HEK293 (cell line): ENCODE measurements around the gene CAPRIN2.
A peak's percentile ranks its signal among the peaks of the same experiment; 100 is the strongest.

Experiments
- CTCF ChIP-seq: fragments of 450-650 bp; formaldehyde crosslinking; IDR thresholded peaks from 2 replicates; pipeline ENCODE4 v1.5.1; 2016; ENCODE audit warnings: missing biosample characterization, missing genetic modification characterization
- HIC1 ChIP-seq: fragments of 450-650 bp; formaldehyde crosslinking; IDR thresholded peaks from 2 replicates; pipeline ENCODE4 v1.5.1; 2016; ENCODE audit warnings: missing biosample characterization, missing genetic modification characterization
- HOXD13 ChIP-seq: sonication (generic); formaldehyde crosslinking; IDR thresholded peaks from 2 replicates; pipeline ENCODE4 v1.8.0; 2022; ENCODE audit warnings: missing genetic modification reagents, borderline replicate concordance
- KLF1 ChIP-seq: fragments of 450-650 bp; formaldehyde crosslinking; IDR thresholded peaks from 2 replicates; pipeline ENCODE4 v1.5.1; 2016; ENCODE audit warnings: missing biosample characterization, missing genetic modification characterization
- KLF10 ChIP-seq: fragments of 450-650 bp; IDR thresholded peaks from 2 replicates; pipeline ENCODE4 v1.5.1; 2018; ENCODE audit warnings: missing biosample characterization, mild to moderate bottlenecking, missing genetic modification characterization
- KLF9 ChIP-seq: fragments of 450-650 bp; formaldehyde crosslinking; IDR thresholded peaks from 2 replicates; pipeline ENCODE4 v1.5.1; 2016; ENCODE audit warnings: missing biosample characterization, missing genetic modification characterization, low read depth
- PATZ1 ChIP-seq: fragments of 450-650 bp; formaldehyde crosslinking; IDR thresholded peaks from 2 replicates; pipeline ENCODE4 v1.5.1; 2016; ENCODE audit warnings: missing biosample characterization, missing genetic modification characterization
- SCRT2 ChIP-seq: fragments of 450-650 bp; formaldehyde crosslinking; IDR thresholded peaks from 2 replicates; pipeline ENCODE4 v1.5.1; 2016; ENCODE audit warnings: missing biosample characterization, missing genetic modification characterization
- SETDB1 ChIP-seq: IDR thresholded peaks from one replicate; pipeline ENCODE4 v1.6.1; 2017; ENCODE audit warnings: mild to moderate bottlenecking, low read length, moderate library complexity, mixed read lengths; ENCODE audit not compliant: insufficient read length
- ZBTB1 ChIP-seq: fragments of 450-650 bp; formaldehyde crosslinking; IDR thresholded peaks from 2 replicates; pipeline ENCODE4 v1.5.1; 2016; ENCODE audit warnings: missing biosample characterization, missing genetic modification characterization
- ZBTB20 ChIP-seq: fragments of 450-650 bp; formaldehyde crosslinking; IDR thresholded peaks from 2 replicates; pipeline ENCODE4 v1.5.1; 2016; ENCODE audit warnings: missing biosample characterization, missing genetic modification characterization
- ZFP41 ChIP-seq: fragments of 450-650 bp; formaldehyde crosslinking; IDR thresholded peaks from 2 replicates; pipeline ENCODE4 v1.5.1; 2016; ENCODE audit warnings: missing biosample characterization, missing genetic modification characterization, borderline replicate concordance
- ZNF155 ChIP-seq: fragments of 450-650 bp; formaldehyde crosslinking; IDR thresholded peaks from 2 replicates; pipeline ENCODE4 v1.5.1; 2016; ENCODE audit warnings: missing biosample characterization, missing genetic modification characterization
- ZNF169 ChIP-seq: fragments of 450-650 bp; formaldehyde crosslinking; IDR thresholded peaks from 2 replicates; pipeline ENCODE4 v1.5.1; 2016; ENCODE audit warnings: missing biosample characterization, missing genetic modification characterization
- ZNF202 ChIP-seq: fragments of 450-650 bp; formaldehyde crosslinking; IDR thresholded peaks from 2 replicates; pipeline ENCODE4 v1.5.1; 2016; ENCODE audit warnings: missing biosample characterization, missing genetic modification characterization, borderline replicate concordance
- ZNF37A ChIP-seq: fragments of 450-650 bp; IDR thresholded peaks from 2 replicates; pipeline ENCODE4 v1.5.1; 2018; ENCODE audit warnings: missing biosample characterization, missing genetic modification characterization
- ZNF514 ChIP-seq: fragments of 450-650 bp; formaldehyde crosslinking; IDR thresholded peaks from 2 replicates; pipeline ENCODE4 v1.5.1; 2016; ENCODE audit warnings: missing biosample characterization, missing genetic modification characterization
- ZNF600 ChIP-seq: fragments of 450-650 bp; formaldehyde crosslinking; IDR thresholded peaks from 2 replicates; pipeline ENCODE4 v1.5.1; 2016; ENCODE audit warnings: missing biosample characterization, missing genetic modification characterization
- ZNF610 ChIP-seq: fragments of 450-650 bp; formaldehyde crosslinking; IDR thresholded peaks from 2 replicates; pipeline ENCODE4 v1.5.1; 2016; ENCODE audit warnings: missing biosample characterization, missing genetic modification characterization, borderline replicate concordance
- ZNF621 ChIP-seq: fragments of 450-650 bp; formaldehyde crosslinking; IDR thresholded peaks from 2 replicates; pipeline ENCODE4 v1.5.1; 2017; ENCODE audit warnings: missing biosample characterization, missing genetic modification characterization
- ZNF677 ChIP-seq: fragments of 450-650 bp; IDR thresholded peaks from 2 replicates; pipeline ENCODE4 v1.5.0; 2018; ENCODE audit warnings: missing biosample characterization, mild to moderate bottlenecking, missing genetic modification characterization, moderate library complexity
- ZNF792 ChIP-seq: fragments of 450-650 bp; formaldehyde crosslinking; IDR thresholded peaks from 2 replicates; pipeline ENCODE4 v1.5.1; 2016; ENCODE audit warnings: missing biosample characterization, missing genetic modification characterization
- ZNF830 ChIP-seq: fragments of 450-650 bp; IDR thresholded peaks from 2 replicates; pipeline ENCODE4 v1.5.0; 2018; ENCODE audit warnings: missing biosample characterization, missing genetic modification characterization, low read depth, mild to moderate bottlenecking, moderate library complexity
- ZNF843 ChIP-seq: fragments of 450-650 bp; formaldehyde crosslinking; IDR thresholded peaks from 2 replicates; pipeline ENCODE4 v1.5.1; 2016; ENCODE audit warnings: missing biosample characterization, missing genetic modification characterization
- ZXDB ChIP-seq: fragments of 450-650 bp; formaldehyde crosslinking; IDR thresholded peaks from 2 replicates; pipeline ENCODE4 v1.5.1; 2016; ENCODE audit warnings: missing biosample characterization, missing genetic modification characterization
- TF ChIP-seq, protein P1 (sequence below): fragments of 450-650 bp; formaldehyde crosslinking; IDR thresholded peaks from 2 replicates; pipeline ENCODE4 v1.5.1; 2016; ENCODE audit warnings: missing biosample characterization, missing genetic modification characterization
- TF ChIP-seq, protein P2 (sequence below): fragments of 450-650 bp; formaldehyde crosslinking; optimal IDR thresholded peaks from 2 replicates; pipeline ENCODE3; 2016; ENCODE audit warnings: missing biosample characterization, mild to moderate bottlenecking, missing genetic modification characterization
- TF ChIP-seq, protein P3 (sequence below): fragments of 450-650 bp; formaldehyde crosslinking; IDR thresholded peaks from 2 replicates; pipeline ENCODE4 v1.5.1; 2017; ENCODE audit warnings: missing biosample characterization, missing genetic modification characterization

Gene CAPRIN2

GRCh38 chr12:30754750-30755394 lies at the start of gene CAPRIN2 (continued):
- TF ChIP-seq ZNF830 (no peak), KLF1 (peak; percentile 89), ZXDB (peak; percentile 70), ZNF169 (no peak), ZNF677 (tag by site-specific recombination) (no peak), SETDB1 (no peak), SCRT2 (tag by site-specific recombination) (peak; percentile 91), CTCF (peak; percentile 91), ZNF843 (tag by site-specific recombination) (no peak; the same call in 1 of the 2 replicates), PATZ1 (peak; percentile 77), ZNF600 (tag by site-specific recombination) (peak; percentile 81), ZNF610 (tag by site-specific recombination) (peak; percentile 56; the same call in 1 of the 2 replicates), HOXD13 (CRISPR knock-in tag) (peak; percentile 31; the same call in 1 of the 2 replicates), ZNF37A (no peak), ZNF155 (tag by site-specific recombination) (no peak), KLF10 (tag by site-specific recombination) (peak; percentile 76), ZNF202 (no peak), HIC1 (peak; percentile 57; the same call in 1 of the 2 replicates), ZBTB20 (peak; percentile 100; the same call in 1 of the 2 replicates), ZBTB1 (peak; percentile 84; the same call in 1 of the 2 replicates), ZNF621 (tag by site-specific recombination) (no peak), KLF9 (tag by site-specific recombination) (peak; percentile 68), ZNF792 (tag by site-specific recombination) (no peak), ZFP41 (tag by site-specific recombination) (no peak), ZNF514 (no peak)
- TF ChIP-seq, protein P1, sequence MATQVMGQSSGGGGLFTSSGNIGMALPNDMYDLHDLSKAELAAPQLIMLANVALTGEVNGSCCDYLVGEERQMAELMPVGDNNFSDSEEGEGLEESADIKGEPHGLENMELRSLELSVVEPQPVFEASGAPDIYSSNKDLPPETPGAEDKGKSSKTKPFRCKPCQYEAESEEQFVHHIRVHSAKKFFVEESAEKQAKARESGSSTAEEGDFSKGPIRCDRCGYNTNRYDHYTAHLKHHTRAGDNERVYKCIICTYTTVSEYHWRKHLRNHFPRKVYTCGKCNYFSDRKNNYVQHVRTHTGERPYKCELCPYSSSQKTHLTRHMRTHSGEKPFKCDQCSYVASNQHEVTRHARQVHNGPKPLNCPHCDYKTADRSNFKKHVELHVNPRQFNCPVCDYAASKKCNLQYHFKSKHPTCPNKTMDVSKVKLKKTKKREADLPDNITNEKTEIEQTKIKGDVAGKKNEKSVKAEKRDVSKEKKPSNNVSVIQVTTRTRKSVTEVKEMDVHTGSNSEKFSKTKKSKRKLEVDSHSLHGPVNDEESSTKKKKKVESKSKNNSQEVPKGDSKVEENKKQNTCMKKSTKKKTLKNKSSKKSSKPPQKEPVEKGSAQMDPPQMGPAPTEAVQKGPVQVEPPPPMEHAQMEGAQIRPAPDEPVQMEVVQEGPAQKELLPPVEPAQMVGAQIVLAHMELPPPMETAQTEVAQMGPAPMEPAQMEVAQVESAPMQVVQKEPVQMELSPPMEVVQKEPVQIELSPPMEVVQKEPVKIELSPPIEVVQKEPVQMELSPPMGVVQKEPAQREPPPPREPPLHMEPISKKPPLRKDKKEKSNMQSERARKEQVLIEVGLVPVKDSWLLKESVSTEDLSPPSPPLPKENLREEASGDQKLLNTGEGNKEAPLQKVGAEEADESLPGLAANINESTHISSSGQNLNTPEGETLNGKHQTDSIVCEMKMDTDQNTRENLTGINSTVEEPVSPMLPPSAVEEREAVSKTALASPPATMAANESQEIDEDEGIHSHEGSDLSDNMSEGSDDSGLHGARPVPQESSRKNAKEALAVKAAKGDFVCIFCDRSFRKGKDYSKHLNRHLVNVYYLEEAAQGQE (tag by site-specific recombination), result no peak
- TF ChIP-seq, protein P2, sequence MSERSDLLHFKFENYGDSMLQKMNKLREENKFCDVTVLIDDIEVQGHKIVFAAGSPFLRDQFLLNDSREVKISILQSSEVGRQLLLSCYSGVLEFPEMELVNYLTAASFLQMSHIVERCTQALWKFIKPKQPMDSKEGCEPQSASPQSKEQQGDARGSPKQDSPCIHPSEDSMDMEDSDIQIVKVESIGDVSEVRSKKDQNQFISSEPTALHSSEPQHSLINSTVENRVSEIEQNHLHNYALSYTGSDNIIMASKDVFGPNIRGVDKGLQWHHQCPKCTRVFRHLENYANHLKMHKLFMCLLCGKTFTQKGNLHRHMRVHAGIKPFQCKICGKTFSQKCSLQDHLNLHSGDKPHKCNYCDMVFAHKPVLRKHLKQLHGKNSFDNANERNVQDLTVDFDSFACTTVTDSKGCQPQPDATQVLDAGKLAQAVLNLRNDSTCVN (tag by site-specific recombination), result peak; percentile 68
- TF ChIP-seq, protein P3, sequence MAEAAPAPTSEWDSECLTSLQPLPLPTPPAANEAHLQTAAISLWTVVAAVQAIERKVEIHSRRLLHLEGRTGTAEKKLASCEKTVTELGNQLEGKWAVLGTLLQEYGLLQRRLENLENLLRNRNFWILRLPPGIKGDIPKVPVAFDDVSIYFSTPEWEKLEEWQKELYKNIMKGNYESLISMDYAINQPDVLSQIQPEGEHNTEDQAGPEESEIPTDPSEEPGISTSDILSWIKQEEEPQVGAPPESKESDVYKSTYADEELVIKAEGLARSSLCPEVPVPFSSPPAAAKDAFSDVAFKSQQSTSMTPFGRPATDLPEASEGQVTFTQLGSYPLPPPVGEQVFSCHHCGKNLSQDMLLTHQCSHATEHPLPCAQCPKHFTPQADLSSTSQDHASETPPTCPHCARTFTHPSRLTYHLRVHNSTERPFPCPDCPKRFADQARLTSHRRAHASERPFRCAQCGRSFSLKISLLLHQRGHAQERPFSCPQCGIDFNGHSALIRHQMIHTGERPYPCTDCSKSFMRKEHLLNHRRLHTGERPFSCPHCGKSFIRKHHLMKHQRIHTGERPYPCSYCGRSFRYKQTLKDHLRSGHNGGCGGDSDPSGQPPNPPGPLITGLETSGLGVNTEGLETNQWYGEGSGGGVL (tag by site-specific recombination), result peak; percentile 86
